Measurements from ENCODE around the gene GATM. TPM values are rescaled to one million over a fixed set of nuclear protein-coding genes. Genes with fewer than 3 reads are reported as not detected.
A peak's percentile ranks its signal among the peaks of the same experiment; 100 is the strongest.

Gene GATM
- total RNA-seq, 1 experiment from 2014 or later = 9.5 TPM

- Histone ChIP-seq H3K27me3 (replicated peaks; ENCODE audit: insufficient read depth, low read depth, low read length, poor library complexity) (peaks cover 48% of the 10 kb centered on the region), H3K4me1 (ENCODE audit: insufficient read depth, low read length, poor library complexity, severe bottlenecking) (peaks cover 12% of the 10 kb centered on the region), H3K36me3 (ENCODE audit: insufficient read depth, low read length, poor library complexity, severe bottlenecking) (no peaks in the 10 kb centered on the region), H3K9me3 (ENCODE audit: low read depth, low read length, poor library complexity, severe bottlenecking) (no peaks in the 10 kb centered on the region), H3K4me3 (ENCODE audit: low read depth, low read length, poor library complexity, severe bottlenecking) (peak overlapping the region; percentile 54), H3K27ac (ENCODE audit: low read depth, low read length, poor library complexity, severe bottlenecking) (no peak overlapping the region)
- ChIA-PET POLR2A (ENCODE audit: low non-redundant PET) (no interaction called here), CTCF (no interaction called here)
- TF ChIP-seq EZH2 (IDR thresholded peaks at IDR 0.05; ENCODE audit: borderline replicate concordance, low read depth, low read length, poor library complexity, severe bottlenecking) = no peak
- TF ChIP-seq CTCF (conservative IDR thresholded peaks at IDR 0.05; ENCODE audit: low read depth, low read length) = no peak
- no peak for DNase-seq (ENCODE audit: low spot score)
- BruUV-seq (replicated peaks) = no TSS peak
- intact Hi-C loops (cut with micrococcal nuclease; ENCODE audit: unreplicated experiment) = no loop called here
Measured at GRCh38 chr15:45378913-45379262, 544 bp upstream of the GATM start.

DNA sequence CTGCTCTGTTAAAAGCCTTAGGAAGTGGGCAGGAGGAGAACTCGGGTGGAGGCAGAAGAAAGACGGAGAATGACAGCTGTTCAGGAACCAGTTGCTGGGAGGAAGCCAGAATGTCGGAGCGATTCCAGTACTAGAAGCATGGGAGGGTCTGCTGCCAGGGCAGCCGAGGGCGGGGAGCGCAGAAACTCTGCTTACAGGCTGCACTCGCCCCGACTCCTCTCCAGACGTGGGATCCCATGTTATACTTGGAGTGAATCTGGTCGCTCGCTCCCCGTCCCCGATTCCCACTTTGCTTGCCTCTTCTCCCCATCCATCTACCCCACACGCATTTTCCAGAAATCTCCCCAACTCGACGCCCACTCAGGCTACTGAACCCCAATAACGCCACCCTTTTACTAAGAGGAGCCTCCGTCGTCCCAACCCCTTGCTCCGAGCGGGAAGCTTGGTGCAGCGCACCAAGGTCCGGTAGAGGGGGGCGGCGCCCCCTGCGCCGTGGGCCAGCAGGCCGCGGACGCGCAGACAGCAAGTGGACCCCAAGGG is 665 bp downstream of the GATM start:
- CTCF ChIA-PET = no interaction called here

GRCh38 chr15:45376967-45377608 is 1.3 kb downstream of the GATM start:
- DNase-seq (ENCODE audit: low spot score) = no peak
- Histone ChIP-seq H3K27ac (ENCODE audit: low read depth, low read length, poor library complexity, severe bottlenecking) (no peak overlapping the region), H3K4me3 (ENCODE audit: low read depth, low read length, poor library complexity, severe bottlenecking) (peak overlapping the region; percentile 54), H3K4me1 (ENCODE audit: insufficient read depth, low read length, poor library complexity, severe bottlenecking) (peaks cover 12% of the 10 kb centered on the region), H3K9me3 (ENCODE audit: low read depth, low read length, poor library complexity, severe bottlenecking) (no peaks in the 10 kb centered on the region), H3K27me3 (replicated peaks; ENCODE audit: insufficient read depth, low read depth, low read length, poor library complexity) (peaks cover 48% of the 10 kb centered on the region), H3K36me3 (ENCODE audit: insufficient read depth, low read length, poor library complexity, severe bottlenecking) (no peaks in the 10 kb centered on the region)
- TF ChIP-seq EZH2 (IDR thresholded peaks at IDR 0.05; ENCODE audit: borderline replicate concordance, low read depth, low read length, poor library complexity, severe bottlenecking) = peak; percentile 50
- no peak for TF ChIP-seq CTCF (conservative IDR thresholded peaks at IDR 0.05; ENCODE audit: low read depth, low read length)
- intact Hi-C loops (cut with micrococcal nuclease; ENCODE audit: unreplicated experiment) = no loop called here
- ChIA-PET POLR2A (ENCODE audit: low non-redundant PET) (no interaction called here), CTCF (no interaction called here)
- no TSS peak for BruUV-seq (replicated peaks)

More for the DNA sequence above, 665 bp downstream of the GATM start:
- DNase-seq (ENCODE audit: low spot score) = no peak
- no peak overlapping the region for H3K27ac ChIP-seq (ENCODE audit: low read depth, low read length, poor library complexity, severe bottlenecking)
- BruUV-seq (replicated peaks) = TSS peak; percentile 40
- H3K27me3 ChIP-seq (replicated peaks; ENCODE audit: insufficient read depth, low read depth, low read length, poor library complexity) = peaks cover 48% of the 10 kb centered on the region
- POLR2A ChIA-PET (ENCODE audit: low non-redundant PET) = no interaction called here
- TF ChIP-seq CTCF (conservative IDR thresholded peaks at IDR 0.05; ENCODE audit: low read depth, low read length) (no peak), EZH2 (IDR thresholded peaks at IDR 0.05; ENCODE audit: borderline replicate concordance, low read depth, low read length, poor library complexity, severe bottlenecking) (peak; percentile 18)
- peaks cover 12% of the 10 kb centered on the region for H3K4me1 ChIP-seq (ENCODE audit: insufficient read depth, low read length, poor library complexity, severe bottlenecking)
- no peaks in the 10 kb centered on the region for H3K36me3 ChIP-seq (ENCODE audit: insufficient read depth, low read length, poor library complexity, severe bottlenecking)
- peak overlapping the region; percentile 54 for H3K4me3 ChIP-seq (ENCODE audit: low read depth, low read length, poor library complexity, severe bottlenecking)
- no peaks in the 10 kb centered on the region for H3K9me3 ChIP-seq (ENCODE audit: low read depth, low read length, poor library complexity, severe bottlenecking)
- intact Hi-C loops (cut with micrococcal nuclease; ENCODE audit: unreplicated experiment) = no loop called here
